GM12864 (cell line): Measurements from ENCODE around the gene PAK5.

Experiments used
- DNase-seq: peaks from one replicate; pipeline ENCODE4 v3.0.0-alpha.2; 2011; ENCODE audit warnings: low read depth
- H3K4me3 ChIP-seq: 2 replicates; pipeline ENCODE4 v1.5.1; 2011; ENCODE audit warnings: mild to moderate bottlenecking, low read depth, low read length, control low read depth
- CTCF ChIP-seq: IDR thresholded peaks from 2 replicates; pipeline ENCODE4 v1.5.1; 2011; ENCODE audit warnings: low read depth, mild to moderate bottlenecking, moderate library complexity, low read length, control low read depth, inconsistent platforms; ENCODE audit errors: missing control alignments

PAK5 gene

DNA sequence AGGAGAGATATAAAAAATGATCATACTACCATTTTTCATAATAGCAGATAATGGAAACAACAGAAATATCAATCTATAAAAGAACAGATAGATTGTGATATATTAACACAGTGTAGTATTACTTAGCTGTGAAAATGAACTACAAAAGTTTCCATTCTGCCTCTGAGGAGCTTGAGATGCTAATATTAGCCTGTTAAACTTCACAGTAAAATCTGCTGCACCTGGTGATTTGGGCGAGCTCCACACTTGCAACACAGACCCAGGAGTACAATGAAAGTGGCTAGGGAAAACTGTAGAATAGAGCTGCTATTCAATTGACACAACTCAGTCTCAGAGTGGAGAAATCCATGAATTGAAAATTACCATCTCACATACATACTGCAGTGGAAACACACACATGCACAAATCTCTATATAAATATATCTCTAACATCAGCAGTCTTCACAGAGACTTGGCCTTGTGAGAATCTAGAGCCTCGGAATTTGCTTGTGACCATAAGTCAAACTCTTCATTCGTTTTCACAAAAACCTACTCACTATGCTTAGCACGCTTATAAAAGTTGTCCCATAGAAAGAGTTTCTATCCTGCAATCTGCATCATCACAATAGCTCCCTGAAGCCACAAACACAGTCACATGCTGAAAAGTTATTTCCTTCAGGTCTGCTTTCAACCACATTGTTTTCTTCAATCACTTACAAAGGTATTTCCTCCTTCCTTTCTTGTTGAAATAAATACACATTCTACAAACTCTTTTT, 133.0 kb downstream of the PAK5 start:
- DNase-seq = no peak
- no peak for TF ChIP-seq CTCF
- no peak overlapping the region for H3K4me3 ChIP-seq

GRCh38 chr20:9699181-9699580, 139.7 kb downstream of the PAK5 start:
- TF ChIP-seq CTCF = no peak
- H3K4me3 ChIP-seq = no peak overlapping the region
- no peak for DNase-seq

DNA sequence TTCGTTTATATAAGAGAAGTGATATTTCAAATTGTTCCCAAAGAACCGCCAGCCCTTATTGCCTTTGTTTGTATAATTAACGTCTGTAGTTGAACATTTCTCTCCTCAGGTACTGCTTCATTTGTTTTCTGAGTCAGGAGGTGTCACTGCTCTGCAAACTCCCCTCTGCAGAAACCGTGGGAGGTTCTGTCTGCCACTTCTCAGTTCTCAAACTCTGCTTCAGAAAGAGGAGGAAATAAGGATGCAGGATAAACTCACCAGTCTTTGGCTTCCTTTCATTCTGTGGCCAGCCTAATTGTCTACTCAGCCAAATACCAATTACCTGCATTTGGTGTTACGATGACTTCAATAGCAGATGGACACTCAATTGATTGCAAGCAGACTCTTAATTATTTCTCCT, 149.8 kb downstream of the PAK5 start:
- TF ChIP-seq CTCF = no peak
- DNase-seq = no peak

GRCh38 chr20:9686866-9687265, 152.0 kb downstream of the PAK5 start:
- H3K4me3 ChIP-seq = no peak overlapping the region
- no peak for DNase-seq
- TF ChIP-seq CTCF = no peak

More for the DNA sequence above, 149.8 kb downstream of the PAK5 start:
- H3K4me3 ChIP-seq = no peak overlapping the region

GRCh38 chr20:9686455-9686854, 152.4 kb downstream of the PAK5 start:
- TF ChIP-seq CTCF = no peak
- H3K4me3 ChIP-seq = no peak overlapping the region
- DNase-seq = no peak

DNA sequence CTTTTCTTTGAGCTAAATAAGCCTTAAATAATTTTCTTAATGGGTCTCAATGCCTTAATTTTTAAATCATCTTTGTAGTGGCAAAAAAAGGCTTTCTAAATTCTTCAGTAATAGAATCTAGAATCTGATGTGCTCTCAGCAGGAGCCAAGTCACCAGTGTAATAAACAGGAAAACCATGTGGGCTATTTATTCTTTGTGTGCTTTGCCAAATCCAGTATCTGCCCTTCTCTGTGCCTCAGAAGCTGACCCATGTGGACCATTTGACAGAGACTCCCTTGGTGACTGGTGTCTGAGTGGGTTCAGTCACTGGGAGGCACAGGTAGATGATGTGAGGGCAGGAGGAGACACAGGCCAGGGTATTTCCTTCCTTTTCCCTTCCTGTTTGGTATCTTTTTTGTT, 152.9 kb downstream of the PAK5 start:
- DNase-seq = no peak
- H3K4me3 ChIP-seq = no peak overlapping the region
- TF ChIP-seq CTCF = no peak

- no peak for DNase-seq
- TF ChIP-seq CTCF = no peak
- H3K4me3 ChIP-seq = no peak overlapping the region
Measured at GRCh38 chr20:9685011-9685410, 153.9 kb downstream of the PAK5 start.
